Measurements from ENCODE around the gene MCEMP1. TPM values are rescaled to one million over a fixed set of nuclear protein-coding genes. Genes with fewer than 3 reads are reported as not detected.

MCEMP1 gene
- total RNA-seq, 1 experiment from 2014 or later, result not detected

- TF ChIP-seq SIN3A (IDR thresholded peaks at IDR 0.05; ENCODE audit: borderline replicate concordance, insufficient read depth, low read depth, low read length) (no peak), TCF7L2 (IDR thresholded peaks at IDR 0.05; ENCODE audit: low read depth, low read length) (no peak), POLR2AphosphoS5 (IDR thresholded peaks at IDR 0.05; ENCODE audit: low read depth, low read length) (no peak), CTCF (IDR thresholded peaks at IDR 0.05) (no peak), REST (IDR thresholded peaks at IDR 0.05; ENCODE audit: insufficient read depth in 1 of 2, low read depth in 2 of 2, low read length in 1 of 2) (no peak)
- TSS peak; percentile 96 for BruUV-seq (replicated peaks)
- H3K36me3 ChIP-seq (ENCODE audit: control insufficient read depth, insufficient read depth, low read length), result peaks cover 11% of the 10 kb centered on the region; the same call in 1 of the 2 replicates
- H3K9me3 ChIP-seq (ENCODE audit: control insufficient read depth, insufficient read depth, low read depth, low read length), result no peaks in the 10 kb centered on the region
- ChIA-PET POLR2A (interaction anchor here (0.5 kb wide), 2 partner anchors 221 to 559 kb away, joined by 3 to 9 read pairs; partner anchors contain the start of gene ZNF557), CTCF (interaction anchor here (0.6 to 0.8 kb wide), 2 partner anchors 70 to 275 kb away, joined by 3 to 10 read pairs; no protein-coding TSS in a partner anchor)
- H3K4me1 ChIP-seq (ENCODE audit: control insufficient read depth, insufficient read depth, low read length), result peaks cover 9% of the 10 kb centered on the region; the same call in 1 of the 2 replicates
- in situ Hi-C loops (cut with HindIII; ENCODE audit: low pct_unique_long_range_greater_than_20kb, low sequenced_read_pairs), result no loop called here
- peak overlapping the region; percentile 92 for H3K27ac ChIP-seq (ENCODE audit: low read length)
- ATAC-seq (no peak), DNase-seq (ENCODE audit: low read depth, low spot score) (no peak)
- intact Hi-C loops (cut with micrococcal nuclease; ENCODE audit: unreplicated experiment), result no loop called here
- peak overlapping the region; percentile 100 for H3K4me3 ChIP-seq (ENCODE audit: low read depth in 2 of 2, low read length in 2 of 2)
- no peaks in the 10 kb centered on the region for H3K27me3 ChIP-seq (ENCODE audit: control insufficient read depth, insufficient read depth, low read length)
Observed at GRCh38 chr19:7628589-7629311, 48.1 kb upstream of the MCEMP1 start.

GRCh38 chr19:7629347-7630054 lies 47.4 kb upstream of the MCEMP1 start, which contains the start of the genes PET100 and XAB2:
TSS of gene PET100 (plus strand) at chr19:7629793. CDS start at chr19:7629834, 41 bp downstream.
TSS of gene XAB2 (minus strand) at chr19:7629545. CDS start at chr19:7629527, 18 bp downstream.
- peak; percentile 98 for ATAC-seq
- DNase-seq (ENCODE audit: low read depth, low spot score), result peak; percentile 92
- intact Hi-C loops (cut with micrococcal nuclease; ENCODE audit: unreplicated experiment), result no loop called here
- TF ChIP-seq POLR2AphosphoS5 (IDR thresholded peaks at IDR 0.05; ENCODE audit: low read depth, low read length) (no peak), TCF7L2 (IDR thresholded peaks at IDR 0.05; ENCODE audit: low read depth, low read length) (peak; percentile 63; the same call in 1 of the 2 replicates), SIN3A (IDR thresholded peaks at IDR 0.05; ENCODE audit: borderline replicate concordance, insufficient read depth, low read depth, low read length) (0 out of 2 replicates have a peak, but pooled peaks have one; percentile 37), REST (IDR thresholded peaks at IDR 0.05; ENCODE audit: insufficient read depth in 1 of 2, low read depth in 2 of 2, low read length in 1 of 2) (no peak), CTCF (IDR thresholded peaks at IDR 0.05) (no peak)
- Histone ChIP-seq H3K4me1 (ENCODE audit: control insufficient read depth, insufficient read depth, low read length) (peaks cover 9% of the 10 kb centered on the region; the same call in 1 of the 2 replicates), H3K4me3 (ENCODE audit: low read depth in 2 of 2, low read length in 2 of 2) (peak within 1 kb of the TSS; percentile 100), H3K36me3 (ENCODE audit: control insufficient read depth, insufficient read depth, low read length) (peaks cover 11% of the 10 kb centered on the region; the same call in 1 of the 2 replicates), H3K9me3 (ENCODE audit: control insufficient read depth, insufficient read depth, low read depth, low read length) (no peaks in the 10 kb centered on the region), H3K27me3 (ENCODE audit: control insufficient read depth, insufficient read depth, low read length) (no peaks in the 10 kb centered on the region), H3K27ac (ENCODE audit: low read length) (peak within 1 kb of the TSS; percentile 92)
- in situ Hi-C loops (cut with HindIII; ENCODE audit: low pct_unique_long_range_greater_than_20kb, low sequenced_read_pairs), result no loop called here
- ChIA-PET POLR2A (interaction anchor here (0.6 to 0.7 kb wide), 4 partner anchors 49 to 369 kb away, joined by 3 to 7 read pairs (median 4); no protein-coding TSS in a partner anchor), CTCF (interaction anchor here (0.6 to 1.1 kb wide), 3 partner anchors 61 to 276 kb away, joined by 3 to 10 read pairs (median 4); no protein-coding TSS in a partner anchor)
- no TSS peak for BruUV-seq (replicated peaks)
